Transverse colon (tissue), 3 donors: ENCODE results near the gene HMX2.

Source experiments
- CTCF ChIP-seq, 5 experiments: fragments of 200-600 bp in 3 of 5; fragments of 450-650 bp in 2 of 5; sonication (generic) in 3 of 5; IDR thresholded peaks; 1 replicate in 2 of 5; 2 replicates in 3 of 5; pipeline ENCODE4 v1.5.1; 2016 to 2017; ENCODE audit warnings: antibody characterized with exemption in 5 of 5, inconsistent platforms in 3 of 5, mild to moderate bottlenecking in 2 of 5, moderate library complexity in 1 of 5
- EP300 ChIP-seq: sonication (generic); formaldehyde crosslinking; IDR thresholded peaks from one replicate; pipeline ENCODE4 v1.6.1; 2017; ENCODE audit warnings: antibody characterized with exemption, low read depth
- POLR2A ChIP-seq: fragments of 450-650 bp; IDR thresholded peaks from one replicate; pipeline ENCODE4 v1.6.1; 2016; ENCODE audit warnings: antibody characterized with exemption, mild to moderate bottlenecking, moderate library complexity

GRCh38 chr10:123141791-123142700, 5.9 kb upstream of the HMX2 start:
- TF ChIP-seq CTCF (IDR thresholded peaks at IDR 0.05) (no peak), POLR2A (no peak), EP300 (no peak)
